GM21447 (cell line): ENCODE data around the gene METRNL.
"Not testable (repeated sequence)": the region's sequence is repeated elsewhere in the genome, so short reads cannot be mapped to it uniquely, and the experiment has no call there.

Experiments used
- ATAC-seq: cut with Tn5 transposase; IDR thresholded peaks from one replicate; pipeline ENCODE4 v1.9.1; 2021; ENCODE audit not compliant: unreplicated experiment

The METRNL gene

GRCh38 chr17:83134456-83134855 lies 55.0 kb downstream of the METRNL start:
- not testable (repeated sequence) for ATAC-seq

GRCh38 chr17:83135692-83136091 lies 56.3 kb downstream of the METRNL start:
- ATAC-seq = no peak

GRCh38 chr17:83136156-83136555 lies 56.7 kb downstream of the METRNL start:
- ATAC-seq = no peak

GRCh38 chr17:83136931-83137330 lies 57.5 kb downstream of the METRNL start:
- ATAC-seq = no peak

- ATAC-seq = no peak
These were observed 58.1 kb downstream of the METRNL start for GRCh38 chr17:83137523-83137922.

- ATAC-seq = no peak
These were observed 59.4 kb downstream of the METRNL start for GRCh38 chr17:83138820-83139219.

- not testable (repeated sequence) for ATAC-seq
These were observed 60.3 kb downstream of the METRNL start for GRCh38 chr17:83139541-83140248.

GRCh38 chr17:83140249-83140566 lies 60.8 kb downstream of the METRNL start:
- not testable (repeated sequence) for ATAC-seq

- ATAC-seq = no peak
These were observed 63.2 kb downstream of the METRNL start for GRCh38 chr17:83142619-83143018.

GRCh38 chr17:83143817-83144231 lies 64.4 kb downstream of the METRNL start:
- ATAC-seq = no peak
